H1 (cell line): ENCODE data around the gene FRMD5.

Experiments
- CHD2 ChIP-seq: IDR thresholded peaks from 2 replicates; pipeline ENCODE4 v1.6.1; 2012; ENCODE audit warnings: low read length, improper control_type of control experiment
- CREB1 ChIP-seq: IDR thresholded peaks from 2 replicates; pipeline ENCODE4 v1.6.1; 2012; ENCODE audit warnings: inconsistent platforms
- EP300 ChIP-seq, 2 experiments: IDR thresholded peaks; 1 replicate in 1 of 2; 2 replicates in 1 of 2; pipeline ENCODE4 v1.6.1; 2011 to 2012; ENCODE audit warnings: low read depth in 2 of 2, low read length in 2 of 2, mild to moderate bottlenecking in 2 of 2, borderline replicate concordance in 1 of 2, inconsistent platforms in 1 of 2, moderate library complexity in 1 of 2
- EZH2 ChIP-seq: fragments of 200-600 bp; sonication (generic); IDR thresholded peaks from 2 replicates; pipeline ENCODE4 v1.7.1; 2012; ENCODE audit warnings: low read depth, mild to moderate bottlenecking, moderate library complexity, low read length, inconsistent platforms; ENCODE audit not compliant: severe bottlenecking
- FOSL1 ChIP-seq: IDR thresholded peaks from 2 replicates; pipeline ENCODE4 v1.6.1; 2011; ENCODE audit warnings: mild to moderate bottlenecking, low read depth, low read length, moderate library complexity; ENCODE audit not compliant: insufficient read depth
- GABPA ChIP-seq: IDR thresholded peaks from 2 replicates; pipeline ENCODE4 v1.6.1; 2011; ENCODE audit warnings: mild to moderate bottlenecking, low read length, moderate library complexity, borderline replicate concordance; ENCODE audit not compliant: insufficient read depth
- HDAC2 ChIP-seq, 2 experiments: fragments of 300-600 bp in 1 of 2; sonication (generic) in 1 of 2; IDR thresholded peaks; 2 replicates each; pipeline ENCODE4 v1.6.1; 2011 to 2012; ENCODE audit warnings: low read depth in 2 of 2, low read length in 2 of 2, mild to moderate bottlenecking in 2 of 2, moderate library complexity in 2 of 2, borderline replicate concordance in 1 of 2, inconsistent platforms in 1 of 2
- JUND ChIP-seq: IDR thresholded peaks from 2 replicates; pipeline ENCODE4 v1.6.1; 2011; ENCODE audit warnings: mild to moderate bottlenecking, improper control_type of control experiment, low read length
- RAD21 ChIP-seq, 2 experiments: IDR thresholded peaks in 1 of 2; conservative IDR thresholded peaks in 1 of 2; 2 replicates each; pipeline ENCODE4 v1.6.1; 2011; ENCODE audit warnings: low read depth in 2 of 2, low read length in 2 of 2, improper control_type of control experiment in 1 of 2, inconsistent platforms in 1 of 2, mild to moderate bottlenecking in 1 of 2, moderate library complexity in 1 of 2
- RFX5 ChIP-seq: IDR thresholded peaks from 2 replicates; pipeline ENCODE4 v1.6.1; 2011; ENCODE audit warnings: low read depth, low read length, improper control_type of control experiment, borderline replicate concordance
- SIX5 ChIP-seq: IDR thresholded peaks from 2 replicates; pipeline ENCODE4 v1.6.1; 2011; ENCODE audit warnings: mild to moderate bottlenecking, low read depth, low read length
- SUZ12 ChIP-seq: fragments of 200-600 bp; sonication (generic); IDR thresholded peaks from 2 replicates; pipeline ENCODE4 v1.6.1; 2012; ENCODE audit warnings: mild to moderate bottlenecking, inconsistent platforms, low read length, moderate library complexity, mixed read lengths
- TF ChIP-seq, protein P1 (sequence below), 3 experiments: IDR thresholded peaks; 1 replicate in 2 of 3; 2 replicates in 1 of 3; pipeline versions ENCODE4 v1.5.1 to v1.6.1; 2011; ENCODE audit warnings: low read length in 3 of 3, mild to moderate bottlenecking in 3 of 3, inconsistent platforms in 2 of 3, low read depth in 1 of 3, moderate library complexity in 1 of 3; ENCODE audit not compliant: insufficient read depth in 1 of 3; ENCODE audit errors: control extremely low read depth in 1 of 3
- TF ChIP-seq, protein P2 (sequence below): IDR thresholded peaks from 2 replicates; pipeline ENCODE4 v1.6.1; 2011; ENCODE audit warnings: low read depth, mild to moderate bottlenecking, low read length; ENCODE audit not compliant: insufficient read depth

DNA sequence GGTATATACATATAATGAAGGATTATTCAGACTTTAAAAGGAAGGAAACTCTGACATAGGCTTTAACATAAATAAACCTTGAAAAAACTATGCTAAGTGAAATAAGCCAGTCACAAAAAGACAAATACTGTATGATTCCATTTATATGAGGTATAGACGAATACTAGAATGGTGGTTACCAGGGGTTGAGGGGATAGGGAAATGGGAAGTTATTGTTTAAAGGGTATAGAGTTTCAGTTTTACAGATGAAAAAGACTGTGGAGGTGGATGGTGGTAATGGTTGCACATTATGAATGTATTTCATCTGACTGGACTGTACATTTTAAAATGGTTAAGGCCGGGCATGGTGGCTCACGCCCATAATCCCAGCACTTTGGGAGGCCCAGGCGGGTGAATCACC is 41.7 kb downstream of the FRMD5 start:
- TF ChIP-seq CHD2 (no peak), SIX5 (no peak), SUZ12 (no peak), EP300 (IDR thresholded peaks at IDR 0.05; ENCODE audit: borderline replicate concordance in 1 of 2, low read depth in 2 of 2, low read length in 2 of 2) (no peak), FOSL1 (no peak), JUND (no peak), RFX5 (no peak), HDAC2 (IDR thresholded peaks at IDR 0.05; ENCODE audit: borderline replicate concordance in 1 of 2, low read depth in 2 of 2, low read length in 2 of 2) (no peak), GABPA (no peak), CREB1 (no peak), EZH2 (no peak), RAD21 (IDR thresholded peaks at IDR 0.05 in 1 of 2, conservative IDR thresholded peaks at IDR 0.05 in 1 of 2; ENCODE audit: low read depth in 2 of 2, low read length in 2 of 2) (no peak)
- TF ChIP-seq, protein P1, sequence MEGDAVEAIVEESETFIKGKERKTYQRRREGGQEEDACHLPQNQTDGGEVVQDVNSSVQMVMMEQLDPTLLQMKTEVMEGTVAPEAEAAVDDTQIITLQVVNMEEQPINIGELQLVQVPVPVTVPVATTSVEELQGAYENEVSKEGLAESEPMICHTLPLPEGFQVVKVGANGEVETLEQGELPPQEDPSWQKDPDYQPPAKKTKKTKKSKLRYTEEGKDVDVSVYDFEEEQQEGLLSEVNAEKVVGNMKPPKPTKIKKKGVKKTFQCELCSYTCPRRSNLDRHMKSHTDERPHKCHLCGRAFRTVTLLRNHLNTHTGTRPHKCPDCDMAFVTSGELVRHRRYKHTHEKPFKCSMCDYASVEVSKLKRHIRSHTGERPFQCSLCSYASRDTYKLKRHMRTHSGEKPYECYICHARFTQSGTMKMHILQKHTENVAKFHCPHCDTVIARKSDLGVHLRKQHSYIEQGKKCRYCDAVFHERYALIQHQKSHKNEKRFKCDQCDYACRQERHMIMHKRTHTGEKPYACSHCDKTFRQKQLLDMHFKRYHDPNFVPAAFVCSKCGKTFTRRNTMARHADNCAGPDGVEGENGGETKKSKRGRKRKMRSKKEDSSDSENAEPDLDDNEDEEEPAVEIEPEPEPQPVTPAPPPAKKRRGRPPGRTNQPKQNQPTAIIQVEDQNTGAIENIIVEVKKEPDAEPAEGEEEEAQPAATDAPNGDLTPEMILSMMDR (IDR thresholded peaks at IDR 0.05; ENCODE audit: control extremely low read depth in 1 of 3, insufficient read depth in 1 of 3, low read depth in 1 of 3, low read length in 3 of 3): no peak
- TF ChIP-seq, protein P2, sequence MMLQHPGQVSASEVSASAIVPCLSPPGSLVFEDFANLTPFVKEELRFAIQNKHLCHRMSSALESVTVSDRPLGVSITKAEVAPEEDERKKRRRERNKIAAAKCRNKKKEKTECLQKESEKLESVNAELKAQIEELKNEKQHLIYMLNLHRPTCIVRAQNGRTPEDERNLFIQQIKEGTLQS: no peak
